SK-N-SH treated with all-trans-retinoic acid at 6 μM for 48 hours (cell line): ENCODE results near the gene PPP2R2C.

ENCODE experiments used
- ATAC-seq: fragments of 200-7000 bp; cut with Tn5 transposase; 3 replicates; pipeline ENCODE4 v1.9.1; 2020; ENCODE audit warnings: mild to moderate bottlenecking, moderate library complexity
- ARNTL ChIP-seq: fragments of 450-650 bp; formaldehyde crosslinking; IDR thresholded peaks from 2 replicates; pipeline ENCODE4 v1.5.0; 2020; ENCODE audit warnings: low read depth, mild to moderate bottlenecking, moderate library complexity, borderline replicate concordance
- BACH2 ChIP-seq: fragments of 250-450 bp; sonication (Bioruptor Pico); IDR thresholded peaks from 2 replicates; pipeline ENCODE4 v1.9.0; 2021; ENCODE audit warnings: mild to moderate bottlenecking, borderline replicate concordance
- CSRNP3 ChIP-seq: fragments of 250-450 bp; sonication (Bioruptor Pico); IDR thresholded peaks from 2 replicates; pipeline ENCODE4 v1.5.1; 2021; ENCODE audit warnings: mild to moderate bottlenecking, moderate library complexity
- ESRRG ChIP-seq: fragments of 250-450 bp; sonication (Bioruptor Pico); IDR thresholded peaks from 2 replicates; pipeline ENCODE4 v1.6.1; 2021; ENCODE audit warnings: mild to moderate bottlenecking
- GLIS3 ChIP-seq: fragments of 250-450 bp; sonication (Bioruptor Pico); IDR thresholded peaks from 2 replicates; pipeline ENCODE4 v1.5.0; 2020; ENCODE audit warnings: mild to moderate bottlenecking, moderate library complexity
- ISL1 ChIP-seq: fragments of 250-450 bp; sonication (Bioruptor Pico); IDR thresholded peaks from 2 replicates; pipeline ENCODE4 v2.1.2; 2022; ENCODE audit warnings: mild to moderate bottlenecking, moderate library complexity
- OSR1 ChIP-seq: fragments of 250-450 bp; sonication (Bioruptor Pico); IDR thresholded peaks from 2 replicates; pipeline ENCODE4 v1.8.0; 2022; ENCODE audit warnings: moderate library complexity, mild to moderate bottlenecking, inconsistent platforms
- PPARA ChIP-seq: fragments of 250-450 bp; sonication (Bioruptor Pico); IDR thresholded peaks from 2 replicates; pipeline ENCODE4 v1.5.0; 2020; ENCODE audit warnings: mild to moderate bottlenecking, borderline replicate concordance
- RARB ChIP-seq: fragments of 250-450 bp; sonication (Bioruptor Pico); IDR thresholded peaks from 2 replicates; pipeline ENCODE4 v1.8.0; 2021; ENCODE audit warnings: mild to moderate bottlenecking, moderate library complexity
- SNAI2 ChIP-seq: fragments of 250-450 bp; sonication (Bioruptor Pico); IDR thresholded peaks from 2 replicates; pipeline ENCODE4 v1.5.0; 2020; ENCODE audit warnings: mild to moderate bottlenecking, moderate library complexity
- TCF4 ChIP-seq: fragments of 250-450 bp; sonication (Bioruptor Pico); IDR thresholded peaks from 2 replicates; pipeline ENCODE4 v1.8.0; 2021; ENCODE audit warnings: mild to moderate bottlenecking, moderate library complexity, borderline replicate concordance
- ZC3H10 ChIP-seq: fragments of 250-450 bp; sonication (Bioruptor Pico); IDR thresholded peaks from 2 replicates; pipeline ENCODE4 v1.5.1; 2021; ENCODE audit warnings: mild to moderate bottlenecking, moderate library complexity
- ZFP3 ChIP-seq: fragments of 250-450 bp; sonication (Bioruptor Pico); IDR thresholded peaks from 2 replicates; pipeline ENCODE4 v1.5.0; 2020; ENCODE audit warnings: mild to moderate bottlenecking, moderate library complexity
- ZFP30 ChIP-seq: fragments of 450-650 bp; formaldehyde crosslinking; IDR thresholded peaks from 2 replicates; pipeline ENCODE4 v1.5.0; 2022; ENCODE audit warnings: mild to moderate bottlenecking, moderate library complexity
- ZNF565 ChIP-seq: fragments of 450-650 bp; formaldehyde crosslinking; conservative IDR thresholded peaks from 2 replicates; pipeline ENCODE4 v1.5.0; 2020; ENCODE audit warnings: low read depth, mild to moderate bottlenecking, moderate library complexity
- ZNF70 ChIP-seq: fragments of 450-650 bp; formaldehyde crosslinking; IDR thresholded peaks from 2 replicates; pipeline ENCODE4 v1.5.0; 2020; ENCODE audit warnings: mild to moderate bottlenecking, moderate library complexity
- ZNF8 ChIP-seq: fragments of 450-650 bp; formaldehyde crosslinking; IDR thresholded peaks from 2 replicates; pipeline ENCODE4 v1.5.0; 2020; ENCODE audit warnings: mild to moderate bottlenecking, moderate library complexity
- TF ChIP-seq, protein P1 (sequence below): fragments of 250-450 bp; sonication (Bioruptor Pico); IDR thresholded peaks from 2 replicates; pipeline ENCODE4 v1.5.0; 2020; ENCODE audit warnings: mild to moderate bottlenecking, moderate library complexity
- TF ChIP-seq, protein P2 (sequence below): fragments of 250-450 bp; sonication (Bioruptor Pico); IDR thresholded peaks from 2 replicates; pipeline ENCODE4 v1.8.0; 2021; ENCODE audit warnings: low read depth, mild to moderate bottlenecking, moderate library complexity, borderline replicate concordance
- TF ChIP-seq, protein P3 (sequence below): fragments of 250-450 bp; sonication (Bioruptor Pico); IDR thresholded peaks from 2 replicates; pipeline ENCODE4 v1.8.0; 2020; ENCODE audit warnings: mild to moderate bottlenecking, moderate library complexity, borderline replicate concordance

Gene PPP2R2C

DNA sequence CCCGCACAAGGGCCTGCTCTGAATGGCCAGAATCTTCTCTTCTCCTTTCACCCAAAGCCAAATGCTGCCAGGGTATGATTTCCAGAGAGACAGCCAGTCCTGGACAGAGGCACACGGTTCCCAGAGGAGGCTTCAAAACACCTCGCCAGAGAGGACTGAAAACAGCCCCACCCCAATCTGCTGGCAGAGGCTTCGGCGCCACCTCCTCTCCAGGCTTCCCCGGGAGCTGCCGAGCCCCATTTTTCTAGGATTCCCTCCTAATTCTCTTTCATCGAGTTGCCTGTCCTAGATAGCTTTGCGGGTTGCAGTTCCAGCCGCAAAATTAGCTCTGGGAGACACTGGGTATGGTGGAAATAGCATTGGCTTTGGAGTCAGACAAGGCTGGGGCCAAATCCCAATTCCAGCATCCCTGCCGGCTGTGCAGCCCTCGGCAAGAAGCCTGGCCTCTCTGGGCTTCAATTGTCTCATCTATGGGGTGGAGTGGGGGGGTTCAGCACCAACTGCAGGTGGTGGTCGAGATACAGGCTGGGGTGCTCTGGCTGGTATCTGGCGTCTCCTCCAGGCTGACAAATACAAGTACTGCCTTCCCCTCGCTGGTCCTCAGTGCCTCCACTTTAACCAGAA lies 22.6 kb downstream of the PPP2R2C start:
- TF ChIP-seq CSRNP3 (CRISPR knock-in tag) (no peak), SNAI2 (CRISPR knock-in tag) (no peak), ZNF565 (CRISPR knock-in tag) (no peak), ZFP3 (no peak), ESRRG (CRISPR knock-in tag) (no peak), ISL1 (CRISPR knock-in tag) (no peak), OSR1 (no peak), ZFP30 (no peak), ZNF70 (CRISPR knock-in tag) (no peak), ZNF8 (CRISPR knock-in tag) (no peak), ARNTL (CRISPR knock-in tag) (no peak), RARB (no peak), ZC3H10 (CRISPR knock-in tag) (no peak), BACH2 (no peak)
- TF ChIP-seq, protein P1, sequence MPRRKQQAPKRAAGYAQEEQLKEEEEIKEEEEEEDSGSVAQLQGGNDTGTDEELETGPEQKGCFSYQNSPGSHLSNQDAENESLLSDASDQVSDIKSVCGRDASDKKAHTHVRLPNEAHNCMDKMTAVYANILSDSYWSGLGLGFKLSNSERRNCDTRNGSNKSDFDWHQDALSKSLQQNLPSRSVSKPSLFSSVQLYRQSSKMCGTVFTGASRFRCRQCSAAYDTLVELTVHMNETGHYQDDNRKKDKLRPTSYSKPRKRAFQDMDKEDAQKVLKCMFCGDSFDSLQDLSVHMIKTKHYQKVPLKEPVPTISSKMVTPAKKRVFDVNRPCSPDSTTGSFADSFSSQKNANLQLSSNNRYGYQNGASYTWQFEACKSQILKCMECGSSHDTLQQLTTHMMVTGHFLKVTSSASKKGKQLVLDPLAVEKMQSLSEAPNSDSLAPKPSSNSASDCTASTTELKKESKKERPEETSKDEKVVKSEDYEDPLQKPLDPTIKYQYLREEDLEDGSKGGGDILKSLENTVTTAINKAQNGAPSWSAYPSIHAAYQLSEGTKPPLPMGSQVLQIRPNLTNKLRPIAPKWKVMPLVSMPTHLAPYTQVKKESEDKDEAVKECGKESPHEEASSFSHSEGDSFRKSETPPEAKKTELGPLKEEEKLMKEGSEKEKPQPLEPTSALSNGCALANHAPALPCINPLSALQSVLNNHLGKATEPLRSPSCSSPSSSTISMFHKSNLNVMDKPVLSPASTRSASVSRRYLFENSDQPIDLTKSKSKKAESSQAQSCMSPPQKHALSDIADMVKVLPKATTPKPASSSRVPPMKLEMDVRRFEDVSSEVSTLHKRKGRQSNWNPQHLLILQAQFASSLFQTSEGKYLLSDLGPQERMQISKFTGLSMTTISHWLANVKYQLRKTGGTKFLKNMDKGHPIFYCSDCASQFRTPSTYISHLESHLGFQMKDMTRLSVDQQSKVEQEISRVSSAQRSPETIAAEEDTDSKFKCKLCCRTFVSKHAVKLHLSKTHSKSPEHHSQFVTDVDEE: no peak
- TF ChIP-seq, protein P2, sequence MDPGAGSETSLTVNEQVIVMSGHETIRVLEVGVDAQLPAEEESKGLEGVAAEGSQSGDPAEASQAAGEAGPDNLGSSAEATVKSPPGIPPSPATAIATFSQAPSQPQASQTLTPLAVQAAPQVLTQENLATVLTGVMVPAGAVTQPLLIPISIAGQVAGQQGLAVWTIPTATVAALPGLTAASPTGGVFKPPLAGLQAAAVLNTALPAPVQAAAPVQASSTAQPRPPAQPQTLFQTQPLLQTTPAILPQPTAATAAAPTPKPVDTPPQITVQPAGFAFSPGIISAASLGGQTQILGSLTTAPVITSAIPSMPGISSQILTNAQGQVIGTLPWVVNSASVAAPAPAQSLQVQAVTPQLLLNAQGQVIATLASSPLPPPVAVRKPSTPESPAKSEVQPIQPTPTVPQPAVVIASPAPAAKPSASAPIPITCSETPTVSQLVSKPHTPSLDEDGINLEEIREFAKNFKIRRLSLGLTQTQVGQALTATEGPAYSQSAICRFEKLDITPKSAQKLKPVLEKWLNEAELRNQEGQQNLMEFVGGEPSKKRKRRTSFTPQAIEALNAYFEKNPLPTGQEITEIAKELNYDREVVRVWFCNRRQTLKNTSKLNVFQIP (CRISPR knock-in tag): no peak
- TF ChIP-seq, protein P3, sequence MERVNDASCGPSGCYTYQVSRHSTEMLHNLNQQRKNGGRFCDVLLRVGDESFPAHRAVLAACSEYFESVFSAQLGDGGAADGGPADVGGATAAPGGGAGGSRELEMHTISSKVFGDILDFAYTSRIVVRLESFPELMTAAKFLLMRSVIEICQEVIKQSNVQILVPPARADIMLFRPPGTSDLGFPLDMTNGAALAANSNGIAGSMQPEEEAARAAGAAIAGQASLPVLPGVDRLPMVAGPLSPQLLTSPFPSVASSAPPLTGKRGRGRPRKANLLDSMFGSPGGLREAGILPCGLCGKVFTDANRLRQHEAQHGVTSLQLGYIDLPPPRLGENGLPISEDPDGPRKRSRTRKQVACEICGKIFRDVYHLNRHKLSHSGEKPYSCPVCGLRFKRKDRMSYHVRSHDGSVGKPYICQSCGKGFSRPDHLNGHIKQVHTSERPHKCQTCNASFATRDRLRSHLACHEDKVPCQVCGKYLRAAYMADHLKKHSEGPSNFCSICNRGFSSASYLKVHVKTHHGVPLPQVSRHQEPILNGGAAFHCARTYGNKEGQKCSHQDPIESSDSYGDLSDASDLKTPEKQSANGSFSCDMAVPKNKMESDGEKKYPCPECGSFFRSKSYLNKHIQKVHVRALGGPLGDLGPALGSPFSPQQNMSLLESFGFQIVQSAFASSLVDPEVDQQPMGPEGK (CRISPR knock-in tag): no peak

DNA sequence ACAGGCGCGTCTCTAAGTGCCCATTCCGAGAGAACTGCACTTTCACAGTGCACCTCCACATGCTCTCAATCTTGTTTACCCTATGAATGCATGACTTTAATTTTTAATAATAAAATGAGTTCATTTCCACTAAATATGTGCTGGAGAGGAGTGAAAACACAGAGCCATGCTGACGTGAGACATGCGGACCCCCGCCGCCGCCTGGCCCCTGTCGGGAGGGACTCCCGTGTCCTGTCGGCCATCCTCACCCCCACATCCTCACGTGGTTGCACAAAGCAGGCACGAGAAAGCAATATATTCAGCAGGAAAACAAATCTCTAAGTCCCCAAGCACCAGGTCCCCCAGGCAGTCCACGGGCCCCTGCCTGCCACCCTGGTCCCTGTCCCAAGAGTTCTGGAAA lies 23.1 kb downstream of the PPP2R2C start:
- no peak for ATAC-seq
- TF ChIP-seq ZNF70 (CRISPR knock-in tag) (no peak), GLIS3 (CRISPR knock-in tag) (no peak), CSRNP3 (CRISPR knock-in tag) (no peak), TCF4 (CRISPR knock-in tag) (no peak), ZNF8 (CRISPR knock-in tag) (no peak), ZC3H10 (CRISPR knock-in tag) (no peak), BACH2 (no peak), ZFP3 (no peak), RARB (no peak), ZNF565 (CRISPR knock-in tag) (no peak), ISL1 (CRISPR knock-in tag) (no peak), ESRRG (CRISPR knock-in tag) (no peak), PPARA (CRISPR knock-in tag) (no peak)
- TF ChIP-seq, protein P3 (CRISPR knock-in tag): no peak

More for the DNA sequence above, 22.6 kb downstream of the PPP2R2C start:
- ATAC-seq: no peak
